GM19043 (cell line): ENCODE results near the gene TEKT5.

Experiments used
- ATAC-seq: cut with Tn5 transposase; IDR thresholded peaks from one replicate; pipeline ENCODE4 v1.9.1; 2021; ENCODE audit warnings: low read depth; ENCODE audit not compliant: unreplicated experiment

TEKT5 gene

DNA sequence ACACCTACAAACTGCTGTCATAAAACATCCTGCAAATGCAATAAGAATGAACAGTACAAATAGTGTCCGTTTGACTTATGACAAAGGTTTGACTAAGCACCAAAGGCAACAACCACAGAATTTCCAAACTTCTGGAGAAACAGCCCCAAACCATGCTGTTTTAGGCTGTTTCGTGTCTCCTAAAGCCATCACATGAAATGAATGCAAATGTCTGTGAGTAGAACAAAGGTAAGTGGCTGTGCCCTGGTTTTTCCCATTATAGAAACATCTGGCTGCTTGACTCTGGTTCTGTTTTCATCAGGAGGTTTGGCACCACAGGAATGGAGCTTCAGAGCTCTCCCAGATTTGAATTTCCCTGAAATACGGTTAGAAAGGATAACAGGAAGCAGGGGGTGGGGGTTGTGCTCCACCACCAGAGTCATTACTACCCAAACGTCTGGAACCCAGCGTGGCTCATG, 109.7 kb downstream of the TEKT5 start:
- ATAC-seq = no peak

DNA sequence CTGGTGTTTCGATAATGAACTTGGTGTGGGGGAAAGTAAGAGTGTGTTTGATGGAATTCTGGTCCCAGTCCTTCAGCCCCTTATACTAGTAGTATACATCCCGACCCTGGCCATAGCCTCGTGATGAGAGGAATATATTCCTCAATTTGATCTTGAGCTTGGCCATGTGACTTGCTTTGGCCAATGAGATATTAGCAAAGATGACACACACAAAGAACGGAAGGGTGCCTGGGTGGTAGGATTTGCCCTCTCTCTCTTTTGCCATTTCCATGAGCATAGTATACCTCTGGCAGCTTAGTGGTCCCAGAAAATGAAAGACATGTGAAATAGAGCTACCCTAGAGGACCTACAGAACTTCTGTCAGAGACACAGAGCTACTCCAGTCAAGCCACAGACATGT, 111.5 kb downstream of the TEKT5 start:
- no peak for ATAC-seq

DNA sequence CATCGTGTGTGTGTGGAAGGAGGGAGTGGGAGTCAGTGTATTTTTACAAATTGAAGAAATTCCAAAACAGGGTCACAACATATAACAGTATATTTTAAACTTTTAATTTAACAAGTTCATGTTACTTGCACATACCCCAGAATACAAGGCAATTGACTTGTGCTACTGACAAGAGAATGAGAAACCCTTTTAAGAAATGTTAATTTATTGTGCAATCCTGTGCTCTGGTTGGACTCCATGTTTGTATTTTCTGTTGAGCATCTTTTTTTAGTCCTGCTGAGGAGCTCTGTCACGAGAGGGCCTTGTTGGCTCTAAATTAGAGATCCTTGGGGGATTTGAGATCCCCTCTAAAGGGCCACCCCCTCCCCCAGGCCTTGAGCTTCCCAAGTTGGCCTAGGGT, 113.2 kb downstream of the TEKT5 start:
- no peak for ATAC-seq

DNA sequence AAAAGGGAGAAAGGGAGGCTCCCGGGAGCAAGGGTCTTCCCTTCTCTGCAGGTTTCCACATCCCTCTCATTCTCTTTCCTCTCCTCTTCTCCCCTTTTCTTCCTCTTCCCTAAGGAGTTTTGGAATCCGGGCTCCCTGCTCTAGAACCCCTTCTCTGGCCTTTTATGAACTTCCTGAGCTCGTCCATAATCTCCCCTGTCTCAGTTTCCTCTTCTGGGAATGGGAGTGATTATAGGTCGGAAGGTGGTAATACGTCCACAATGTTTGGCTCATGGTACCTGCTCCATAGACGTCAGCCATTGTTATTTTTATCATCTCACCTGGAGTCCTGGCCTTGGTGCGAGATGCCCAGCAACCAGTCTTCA, 113.9 kb downstream of the TEKT5 start:
- no peak for ATAC-seq

DNA sequence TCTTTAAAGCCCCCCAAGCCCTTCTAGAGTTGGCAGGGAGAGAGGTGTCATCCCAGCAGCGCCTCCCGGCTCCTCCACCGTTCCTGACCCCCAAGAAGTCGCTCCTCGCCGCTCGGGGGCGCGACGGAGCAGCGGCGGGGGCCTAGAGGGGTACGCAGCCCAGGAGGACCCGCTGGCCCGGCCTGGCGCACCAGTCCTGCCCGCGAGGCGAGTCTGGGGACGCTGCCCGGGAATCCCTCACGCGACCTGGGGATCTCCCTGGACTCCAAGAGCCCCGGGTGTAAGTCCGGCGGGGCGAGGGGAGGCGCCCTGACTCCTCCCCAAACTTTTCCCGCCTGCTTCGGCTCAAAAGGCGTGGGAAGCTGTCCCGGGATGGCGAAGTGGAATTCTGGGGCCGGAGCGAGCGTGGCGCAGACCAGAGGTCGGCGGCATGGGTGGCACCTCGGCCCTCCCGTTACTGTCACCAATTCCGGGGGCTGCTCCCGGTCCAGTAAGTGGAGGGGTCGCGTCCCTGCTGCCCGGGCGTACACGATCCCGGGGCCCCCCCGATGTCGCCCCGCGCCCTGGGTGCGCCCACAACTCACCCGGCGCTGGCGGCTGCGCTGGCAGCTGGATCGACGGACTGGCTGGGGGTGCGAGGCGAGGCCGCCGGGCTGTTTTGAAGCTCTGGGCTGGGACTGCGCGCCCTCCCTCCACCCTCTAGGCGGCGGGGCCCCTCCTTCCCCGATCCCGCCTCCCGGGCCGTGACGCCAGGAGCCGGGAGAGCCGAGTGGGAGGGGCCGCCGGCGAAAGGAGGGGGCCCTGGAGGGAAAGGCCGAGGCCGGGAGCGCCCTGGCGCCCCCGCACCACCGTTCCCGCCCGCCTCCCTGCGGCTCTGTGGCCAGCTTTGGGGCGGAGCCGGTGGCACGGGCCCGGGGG, 114.5 kb downstream of the TEKT5 start, which contains the start of gene EMP2:
TSS of gene EMP2 (minus strand) at position 634 of the 918 bp plus-strand sequence. CDS start 32,981 bp downstream, outside the sequence.
- no peak for ATAC-seq

DNA sequence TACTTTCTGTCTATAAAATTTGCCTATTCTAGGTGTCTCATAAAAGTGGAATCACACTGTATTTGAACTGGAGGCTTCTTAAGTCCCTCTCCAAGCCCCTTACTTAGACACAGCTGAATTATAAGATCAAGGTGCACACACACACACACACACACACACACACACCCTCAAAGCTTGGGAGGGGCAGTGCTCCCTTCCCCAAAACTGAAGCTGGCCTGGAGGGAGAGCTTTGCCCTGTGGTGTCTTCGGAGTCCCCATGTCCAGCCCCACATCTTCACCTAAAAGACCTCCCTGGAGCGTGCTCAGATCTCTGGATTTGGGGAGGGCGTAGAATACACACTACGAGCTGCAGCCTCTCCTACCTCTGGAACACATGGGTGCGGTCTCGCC, 115.2 kb downstream of the TEKT5 start:
- ATAC-seq = no peak

DNA sequence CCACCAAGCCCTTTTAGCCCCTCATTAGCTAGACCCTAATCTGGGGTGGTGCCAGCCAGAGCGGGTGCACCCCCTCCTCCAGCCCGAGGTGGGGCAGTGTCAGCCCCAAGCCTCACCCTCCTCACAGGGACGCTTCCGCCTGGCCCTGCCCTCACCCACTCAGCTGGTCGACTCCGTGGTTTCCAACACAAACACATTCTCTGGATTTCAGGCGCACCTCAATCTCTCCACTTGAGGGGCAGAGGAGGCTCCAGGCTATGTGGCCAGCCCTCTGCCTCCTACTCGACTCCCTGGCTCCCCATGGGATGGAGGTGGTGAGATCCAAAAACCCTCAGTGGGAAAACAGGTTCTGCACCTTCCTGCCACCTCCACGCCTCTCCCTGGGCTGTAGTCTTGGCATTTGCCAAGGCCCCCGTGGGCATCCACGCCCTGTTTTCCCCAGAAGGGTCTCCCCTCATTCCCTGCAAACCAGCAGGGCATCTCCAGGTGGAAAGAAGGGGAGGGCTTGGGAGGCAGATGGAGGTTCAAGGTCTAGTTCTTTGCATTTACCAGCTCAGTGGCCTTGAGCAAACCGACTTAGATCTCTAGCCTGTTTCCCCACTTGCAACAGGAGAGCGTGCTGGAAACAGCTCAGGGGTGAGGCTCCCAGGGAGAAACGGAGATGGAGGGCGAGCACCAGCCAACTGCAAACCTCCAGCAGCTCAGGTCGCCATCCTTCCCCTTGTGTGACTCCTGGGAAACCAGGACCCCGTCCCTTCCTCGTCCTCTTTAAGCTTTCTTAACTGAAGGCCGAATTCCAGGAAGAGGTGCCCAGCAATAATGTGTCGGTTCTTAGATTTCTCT, 116.0 kb downstream of the TEKT5 start:
- ATAC-seq = no peak
